HG02943 (cell line): ENCODE data around the gene ABLIM1.

Experiments
- ATAC-seq: cut with Tn5 transposase; IDR thresholded peaks from one replicate; pipeline ENCODE4 v1.9.1; 2021; ENCODE audit warnings: mild to moderate bottlenecking, low read depth, moderate library complexity; ENCODE audit not compliant: unreplicated experiment

ABLIM1 gene

GRCh38 chr10:114399576-114399975, 258.5 kb downstream of the ABLIM1 start:
- ATAC-seq = no peak

- no peak for ATAC-seq
Observed at GRCh38 chr10:114398587-114399331, 259.3 kb downstream of the ABLIM1 start.

GRCh38 chr10:114397651-114398145, 260.4 kb downstream of the ABLIM1 start:
- ATAC-seq = no peak

- ATAC-seq = no peak
Observed at GRCh38 chr10:114396464-114396863, 261.6 kb downstream of the ABLIM1 start.

- ATAC-seq = no peak
Observed at GRCh38 chr10:114395366-114396022, 262.6 kb downstream of the ABLIM1 start.

GRCh38 chr10:114394531-114394930, 263.5 kb downstream of the ABLIM1 start:
- no peak for ATAC-seq

GRCh38 chr10:114393886-114394285, 264.2 kb downstream of the ABLIM1 start:
- ATAC-seq = no peak

- no peak for ATAC-seq
Observed at GRCh38 chr10:114393482-114393881, 264.6 kb downstream of the ABLIM1 start.

- ATAC-seq = no peak
Observed at GRCh38 chr10:114392112-114392835, 265.8 kb downstream of the ABLIM1 start.

- ATAC-seq = no peak
Observed at GRCh38 chr10:114391599-114391998, 266.5 kb downstream of the ABLIM1 start.

GRCh38 chr10:114389426-114389825, 268.6 kb downstream of the ABLIM1 start:
- no peak for ATAC-seq

GRCh38 chr10:114388275-114388674, 269.8 kb downstream of the ABLIM1 start:
- no peak for ATAC-seq

GRCh38 chr10:114387784-114388183, 270.3 kb downstream of the ABLIM1 start:
- no peak for ATAC-seq

- no peak for ATAC-seq
Observed at GRCh38 chr10:114386452-114386851, 271.6 kb downstream of the ABLIM1 start.

- ATAC-seq = no peak
Observed at GRCh38 chr10:114385557-114385956, 272.5 kb downstream of the ABLIM1 start.

GRCh38 chr10:114384601-114385000, 273.5 kb downstream of the ABLIM1 start:
- no peak for ATAC-seq

- ATAC-seq = no peak
Observed at GRCh38 chr10:114384181-114384580, 273.9 kb downstream of the ABLIM1 start.
